Esophagus squamous epithelium (tissue), 4 donors: ENCODE results near the gene CALU.

Experiments used
- CTCF ChIP-seq, 6 experiments: fragments of 450-650 bp in 4 of 6; fragments of 200-600 bp in 2 of 6; sonication (generic) in 2 of 6; IDR thresholded peaks; one replicate each; pipeline ENCODE4 v1.5.1; 2016 to 2019; ENCODE audit warnings: antibody characterized with exemption in 6 of 6, mild to moderate bottlenecking in 4 of 6, moderate library complexity in 4 of 6
- POLR2A ChIP-seq, 4 donors: fragments of 450-650 bp; IDR thresholded peaks; one replicate each; pipeline ENCODE4 v1.6.1; 2017; ENCODE audit warnings: antibody characterized with exemption in 4 of 4, mild to moderate bottlenecking in 4 of 4, moderate library complexity in 3 of 4

GRCh38 chr7:128804484-128804883 is 65.3 kb downstream of the CALU start:
- TF ChIP-seq POLR2A (IDR thresholded peaks at IDR 0.05) (no peak), CTCF (IDR thresholded peaks at IDR 0.05) (no peak)
